Fibroblast of skin of left quadriceps (primary cell): Measurements from ENCODE around the gene ATP4B.

Experiments used
- DNase-seq, 2 experiments: peaks; one replicate each; pipeline ENCODE4 v3.0.0-alpha.2; 2013; ENCODE audit warnings: low read depth in 2 of 2

ATP4B gene

GRCh38 chr13:113607889-113608635, 49.9 kb downstream of the ATP4B start:
- DNase-seq, result no peak

- no peak for DNase-seq
Measured at GRCh38 chr13:113607056-113607888, 50.7 kb downstream of the ATP4B start.

- DNase-seq, result no peak
Measured at GRCh38 chr13:113605866-113606438, 52.0 kb downstream of the ATP4B start.

- DNase-seq, result no peak
Measured at GRCh38 chr13:113605461-113605860, 52.5 kb downstream of the ATP4B start.

- no peak for DNase-seq
Measured at GRCh38 chr13:113604186-113604585, 53.8 kb downstream of the ATP4B start.

- DNase-seq, result no peak
Measured at GRCh38 chr13:113603116-113603710, 54.8 kb downstream of the ATP4B start.

- no peak for DNase-seq
Measured at GRCh38 chr13:113602291-113602988, 55.6 kb downstream of the ATP4B start.

GRCh38 chr13:113601166-113602070, 56.6 kb downstream of the ATP4B start:
- no peak for DNase-seq

- DNase-seq, result no peak
Measured at GRCh38 chr13:113599391-113599790, 58.6 kb downstream of the ATP4B start.
